ENCODE data around the gene ESYT2. TPM values are rescaled to one million over a fixed set of nuclear protein-coding genes. Genes with fewer than 3 reads are reported as not detected.
A peak's percentile ranks its signal among the peaks of the same experiment; 100 is the strongest.

ESYT2 gene
- total and polyA plus RNA-seq, 9 of the 15 experiments (the other 6 are each of a cell fraction or from before 2014, with no cell fraction given) = 5.8 to 86.9 (median 64.7) TPM

- TF ChIP-seq CREB5 (CRISPR knock-in tag; IDR thresholded peaks at IDR 0.05) (no peak), ZNF408 (CRISPR knock-in tag; IDR thresholded peaks at IDR 0.05; ENCODE audit: low read depth) (no peak), ELF4 (CRISPR knock-in tag; IDR thresholded peaks at IDR 0.05) (0 out of 2 replicates have a peak, but pooled peaks have one; percentile 23), NFRKB (IDR thresholded peaks at IDR 0.05; ENCODE audit: low read depth) (no peak), ZHX1 (conservative IDR thresholded peaks at IDR 0.05; ENCODE audit: low read length) (no peak), ZNF143 (CRISPR knock-in tag; IDR thresholded peaks at IDR 0.05) (no peak), PYGO2 (tag; IDR thresholded peaks at IDR 0.05) (no peak), TCF7L2 (IDR thresholded peaks at IDR 0.05; ENCODE audit: low read depth, low read length) (no peak), ZNF3 (CRISPR knock-in tag; IDR thresholded peaks at IDR 0.05) (no peak), FUS (optimal IDR thresholded peaks at IDR 0.05; ENCODE audit: low read depth, low read length) (no peak), XRCC4 (IDR thresholded peaks at IDR 0.05; ENCODE audit: extremely low read depth, insufficient read depth, insufficient read length) (no peak)
- TF ChIP-seq, protein P1, sequence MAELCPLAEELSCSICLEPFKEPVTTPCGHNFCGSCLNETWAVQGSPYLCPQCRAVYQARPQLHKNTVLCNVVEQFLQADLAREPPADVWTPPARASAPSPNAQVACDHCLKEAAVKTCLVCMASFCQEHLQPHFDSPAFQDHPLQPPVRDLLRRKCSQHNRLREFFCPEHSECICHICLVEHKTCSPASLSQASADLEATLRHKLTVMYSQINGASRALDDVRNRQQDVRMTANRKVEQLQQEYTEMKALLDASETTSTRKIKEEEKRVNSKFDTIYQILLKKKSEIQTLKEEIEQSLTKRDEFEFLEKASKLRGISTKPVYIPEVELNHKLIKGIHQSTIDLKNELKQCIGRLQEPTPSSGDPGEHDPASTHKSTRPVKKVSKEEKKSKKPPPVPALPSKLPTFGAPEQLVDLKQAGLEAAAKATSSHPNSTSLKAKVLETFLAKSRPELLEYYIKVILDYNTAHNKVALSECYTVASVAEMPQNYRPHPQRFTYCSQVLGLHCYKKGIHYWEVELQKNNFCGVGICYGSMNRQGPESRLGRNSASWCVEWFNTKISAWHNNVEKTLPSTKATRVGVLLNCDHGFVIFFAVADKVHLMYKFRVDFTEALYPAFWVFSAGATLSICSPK (IDR thresholded peaks at IDR 0.05; ENCODE audit: borderline replicate concordance) = no peak
- TF ChIP-seq, protein P2, sequence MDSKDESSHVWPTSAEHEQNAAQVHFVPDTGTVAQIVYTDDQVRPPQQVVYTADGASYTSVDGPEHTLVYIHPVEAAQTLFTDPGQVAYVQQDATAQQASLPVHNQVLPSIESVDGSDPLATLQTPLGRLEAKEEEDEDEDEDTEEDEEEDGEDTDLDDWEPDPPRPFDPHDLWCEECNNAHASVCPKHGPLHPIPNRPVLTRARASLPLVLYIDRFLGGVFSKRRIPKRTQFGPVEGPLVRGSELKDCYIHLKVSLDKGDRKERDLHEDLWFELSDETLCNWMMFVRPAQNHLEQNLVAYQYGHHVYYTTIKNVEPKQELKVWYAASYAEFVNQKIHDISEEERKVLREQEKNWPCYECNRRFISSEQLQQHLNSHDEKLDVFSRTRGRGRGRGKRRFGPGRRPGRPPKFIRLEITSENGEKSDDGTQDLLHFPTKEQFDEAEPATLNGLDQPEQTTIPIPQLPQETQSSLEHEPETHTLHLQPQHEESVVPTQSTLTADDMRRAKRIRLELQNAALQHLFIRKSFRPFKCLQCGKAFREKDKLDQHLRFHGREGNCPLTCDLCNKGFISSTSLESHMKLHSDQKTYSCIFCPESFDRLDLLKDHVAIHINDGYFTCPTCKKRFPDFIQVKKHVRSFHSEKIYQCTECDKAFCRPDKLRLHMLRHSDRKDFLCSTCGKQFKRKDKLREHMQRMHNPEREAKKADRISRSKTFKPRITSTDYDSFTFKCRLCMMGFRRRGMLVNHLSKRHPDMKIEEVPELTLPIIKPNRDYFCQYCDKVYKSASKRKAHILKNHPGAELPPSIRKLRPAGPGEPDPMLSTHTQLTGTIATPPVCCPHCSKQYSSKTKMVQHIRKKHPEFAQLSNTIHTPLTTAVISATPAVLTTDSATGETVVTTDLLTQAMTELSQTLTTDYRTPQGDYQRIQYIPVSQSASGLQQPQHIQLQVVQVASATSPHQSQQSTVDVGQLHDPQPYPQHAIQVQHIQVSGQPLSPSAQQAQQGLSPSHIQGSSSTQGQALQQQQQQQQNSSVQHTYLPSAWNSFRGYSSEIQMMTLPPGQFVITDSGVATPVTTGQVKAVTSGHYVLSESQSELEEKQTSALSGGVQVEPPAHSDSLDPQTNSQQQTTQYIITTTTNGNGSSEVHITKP (IDR thresholded peaks at IDR 0.05; ENCODE audit: partially characterized antibody) = no peak
- TF ChIP-seq, protein P3, sequence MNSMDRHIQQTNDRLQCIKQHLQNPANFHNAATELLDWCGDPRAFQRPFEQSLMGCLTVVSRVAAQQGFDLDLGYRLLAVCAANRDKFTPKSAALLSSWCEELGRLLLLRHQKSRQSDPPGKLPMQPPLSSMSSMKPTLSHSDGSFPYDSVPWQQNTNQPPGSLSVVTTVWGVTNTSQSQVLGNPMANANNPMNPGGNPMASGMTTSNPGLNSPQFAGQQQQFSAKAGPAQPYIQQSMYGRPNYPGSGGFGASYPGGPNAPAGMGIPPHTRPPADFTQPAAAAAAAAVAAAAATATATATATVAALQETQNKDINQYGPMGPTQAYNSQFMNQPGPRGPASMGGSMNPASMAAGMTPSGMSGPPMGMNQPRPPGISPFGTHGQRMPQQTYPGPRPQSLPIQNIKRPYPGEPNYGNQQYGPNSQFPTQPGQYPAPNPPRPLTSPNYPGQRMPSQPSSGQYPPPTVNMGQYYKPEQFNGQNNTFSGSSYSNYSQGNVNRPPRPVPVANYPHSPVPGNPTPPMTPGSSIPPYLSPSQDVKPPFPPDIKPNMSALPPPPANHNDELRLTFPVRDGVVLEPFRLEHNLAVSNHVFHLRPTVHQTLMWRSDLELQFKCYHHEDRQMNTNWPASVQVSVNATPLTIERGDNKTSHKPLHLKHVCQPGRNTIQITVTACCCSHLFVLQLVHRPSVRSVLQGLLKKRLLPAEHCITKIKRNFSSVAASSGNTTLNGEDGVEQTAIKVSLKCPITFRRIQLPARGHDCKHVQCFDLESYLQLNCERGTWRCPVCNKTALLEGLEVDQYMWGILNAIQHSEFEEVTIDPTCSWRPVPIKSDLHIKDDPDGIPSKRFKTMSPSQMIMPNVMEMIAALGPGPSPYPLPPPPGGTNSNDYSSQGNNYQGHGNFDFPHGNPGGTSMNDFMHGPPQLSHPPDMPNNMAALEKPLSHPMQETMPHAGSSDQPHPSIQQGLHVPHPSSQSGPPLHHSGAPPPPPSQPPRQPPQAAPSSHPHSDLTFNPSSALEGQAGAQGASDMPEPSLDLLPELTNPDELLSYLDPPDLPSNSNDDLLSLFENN (IDR thresholded peaks at IDR 0.05; ENCODE audit: low read depth in 2 of 2, low read length in 2 of 2) = no peak
These were observed 89.2 kb downstream of the ESYT2 start (continued) for GRCh38 chr7:158740013-158740656.

Data from K562 (cell line).